ENCODE measurements around the gene PSME1. TPM values are rescaled to one million over a fixed set of nuclear protein-coding genes. Genes with fewer than 3 reads are reported as not detected.

PSME1 gene
- polyA plus RNA-seq, 1 donor, result 110 TPM

Other genes with a start within 250 kb of the PSME1 start
- 20.9 TPM for gene DHRS4, start 182.4 kb upstream of the PSME1 start, polyA plus RNA-seq (ENCODE audit: insufficient read length)
- gene DHRS4L2, start 147.3 kb upstream of the PSME1 start, polyA plus RNA-seq (ENCODE audit: insufficient read length), result 9.2 TPM
- gene CARMIL3, start 84.2 kb upstream of the PSME1 start, polyA plus RNA-seq (ENCODE audit: insufficient read length), result 0.18 TPM
- gene CPNE6, start 64.6 kb upstream of the PSME1 start, polyA plus RNA-seq (ENCODE audit: insufficient read length), result not detected
- 3.6 TPM for gene PCK2, start 41.9 kb upstream of the PSME1 start, polyA plus RNA-seq (ENCODE audit: insufficient read length)
- 45.7 TPM for gene DCAF11, start 21.4 kb upstream of the PSME1 start, polyA plus RNA-seq (ENCODE audit: insufficient read length)
- 1.8 TPM for gene NRL, start 21.2 kb upstream of the PSME1 start, polyA plus RNA-seq (ENCODE audit: insufficient read length)
- gene FITM1, start 5.5 kb upstream of the PSME1 start, polyA plus RNA-seq (ENCODE audit: insufficient read length), result 164 TPM
- gene EMC9, start 5.4 kb downstream of the PSME1 start, polyA plus RNA-seq (ENCODE audit: insufficient read length), result 32.1 TPM
- gene PSME2, start 10.4 kb downstream of the PSME1 start, polyA plus RNA-seq (ENCODE audit: insufficient read length), result 74.3 TPM
- 32.6 TPM for gene RNF31, start 11.3 kb downstream of the PSME1 start, polyA plus RNA-seq (ENCODE audit: insufficient read length)
- gene IRF9, start 25.1 kb downstream of the PSME1 start, polyA plus RNA-seq (ENCODE audit: insufficient read length), result 25.1 TPM
- gene REC8, start 35.9 kb downstream of the PSME1 start, polyA plus RNA-seq (ENCODE audit: insufficient read length), result 8.2 TPM
- 26.4 TPM for gene IPO4, start 52.6 kb downstream of the PSME1 start, polyA plus RNA-seq (ENCODE audit: insufficient read length)
- gene TM9SF1, start 59.2 kb downstream of the PSME1 start, polyA plus RNA-seq (ENCODE audit: insufficient read length), result 18.8 TPM
- 5.0 TPM for gene TSSK4, start 69.5 kb downstream of the PSME1 start, polyA plus RNA-seq (ENCODE audit: insufficient read length)
- 40.0 TPM for gene CHMP4A, start 77.3 kb downstream of the PSME1 start, polyA plus RNA-seq (ENCODE audit: insufficient read length)
- gene MDP1, start 79.9 kb downstream of the PSME1 start, polyA plus RNA-seq (ENCODE audit: insufficient read length), result 5.5 TPM
- 188 TPM for gene NEDD8, start 96.2 kb downstream of the PSME1 start, polyA plus RNA-seq (ENCODE audit: insufficient read length)
- gene GMPR2, start 96.7 kb downstream of the PSME1 start, polyA plus RNA-seq (ENCODE audit: insufficient read length), result 53.3 TPM
- 37.0 TPM for gene TINF2, start 106.4 kb downstream of the PSME1 start, polyA plus RNA-seq (ENCODE audit: insufficient read length)
- 0.86 TPM for gene TGM1, start 127.0 kb downstream of the PSME1 start, polyA plus RNA-seq (ENCODE audit: insufficient read length)
- 14.7 TPM for gene RABGGTA, start 135.4 kb downstream of the PSME1 start, polyA plus RNA-seq (ENCODE audit: insufficient read length)
- 15.0 TPM for gene DHRS1, start 163.6 kb downstream of the PSME1 start, polyA plus RNA-seq (ENCODE audit: insufficient read length)
- 21.1 TPM for gene NOP9, start 163.7 kb downstream of the PSME1 start, polyA plus RNA-seq (ENCODE audit: insufficient read length)
- 8.2 TPM for gene CIDEB, start 171.8 kb downstream of the PSME1 start, polyA plus RNA-seq (ENCODE audit: insufficient read length)
- gene LTB4R2, start 173.9 kb downstream of the PSME1 start, polyA plus RNA-seq (ENCODE audit: insufficient read length), result 2.0 TPM
- gene LTB4R, start 175.3 kb downstream of the PSME1 start, polyA plus RNA-seq (ENCODE audit: insufficient read length), result 2.1 TPM
- gene ADCY4, start 198.9 kb downstream of the PSME1 start, polyA plus RNA-seq (ENCODE audit: insufficient read length), result 15.2 TPM
- 1.1 TPM for gene RIPK3, start 203.8 kb downstream of the PSME1 start, polyA plus RNA-seq (ENCODE audit: insufficient read length)
- 39.2 TPM for gene NFATC4, start 232.0 kb downstream of the PSME1 start, polyA plus RNA-seq (ENCODE audit: insufficient read length)